Measurements from ENCODE around the gene SPRR1A.

DNA sequence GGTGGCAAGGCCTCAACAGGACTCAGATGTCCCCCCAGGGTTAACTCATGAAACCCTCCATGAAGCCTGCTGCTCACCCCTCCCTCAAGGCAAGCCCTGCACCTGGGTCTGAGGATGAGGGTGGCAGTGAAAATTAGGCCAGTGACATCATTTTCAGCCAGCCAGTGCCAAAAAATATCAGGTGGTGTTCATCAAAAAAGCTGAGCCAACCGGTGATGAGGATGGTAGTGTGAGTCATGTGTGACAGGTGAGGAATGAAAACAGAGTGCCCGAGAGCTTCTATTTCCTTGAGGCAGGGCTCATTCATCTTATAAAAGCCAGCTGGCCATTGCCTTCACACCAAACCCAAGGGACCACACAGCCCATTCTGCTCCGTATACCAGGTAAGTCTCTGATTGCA lies at the start of gene SPRR1A:
- TF ChIP-seq RNF2 (conservative IDR thresholded peaks at IDR 0.05; ENCODE audit: low read depth): no peak
- TF ChIP-seq, protein P1, sequence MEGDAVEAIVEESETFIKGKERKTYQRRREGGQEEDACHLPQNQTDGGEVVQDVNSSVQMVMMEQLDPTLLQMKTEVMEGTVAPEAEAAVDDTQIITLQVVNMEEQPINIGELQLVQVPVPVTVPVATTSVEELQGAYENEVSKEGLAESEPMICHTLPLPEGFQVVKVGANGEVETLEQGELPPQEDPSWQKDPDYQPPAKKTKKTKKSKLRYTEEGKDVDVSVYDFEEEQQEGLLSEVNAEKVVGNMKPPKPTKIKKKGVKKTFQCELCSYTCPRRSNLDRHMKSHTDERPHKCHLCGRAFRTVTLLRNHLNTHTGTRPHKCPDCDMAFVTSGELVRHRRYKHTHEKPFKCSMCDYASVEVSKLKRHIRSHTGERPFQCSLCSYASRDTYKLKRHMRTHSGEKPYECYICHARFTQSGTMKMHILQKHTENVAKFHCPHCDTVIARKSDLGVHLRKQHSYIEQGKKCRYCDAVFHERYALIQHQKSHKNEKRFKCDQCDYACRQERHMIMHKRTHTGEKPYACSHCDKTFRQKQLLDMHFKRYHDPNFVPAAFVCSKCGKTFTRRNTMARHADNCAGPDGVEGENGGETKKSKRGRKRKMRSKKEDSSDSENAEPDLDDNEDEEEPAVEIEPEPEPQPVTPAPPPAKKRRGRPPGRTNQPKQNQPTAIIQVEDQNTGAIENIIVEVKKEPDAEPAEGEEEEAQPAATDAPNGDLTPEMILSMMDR (CRISPR knock-in tag; IDR thresholded peaks at IDR 0.05): no peak
- TF ChIP-seq ASH2L (IDR thresholded peaks at IDR 0.05; ENCODE audit: insufficient read length, low read depth, low read length): no peak
- TF ChIP-seq, protein P2, sequence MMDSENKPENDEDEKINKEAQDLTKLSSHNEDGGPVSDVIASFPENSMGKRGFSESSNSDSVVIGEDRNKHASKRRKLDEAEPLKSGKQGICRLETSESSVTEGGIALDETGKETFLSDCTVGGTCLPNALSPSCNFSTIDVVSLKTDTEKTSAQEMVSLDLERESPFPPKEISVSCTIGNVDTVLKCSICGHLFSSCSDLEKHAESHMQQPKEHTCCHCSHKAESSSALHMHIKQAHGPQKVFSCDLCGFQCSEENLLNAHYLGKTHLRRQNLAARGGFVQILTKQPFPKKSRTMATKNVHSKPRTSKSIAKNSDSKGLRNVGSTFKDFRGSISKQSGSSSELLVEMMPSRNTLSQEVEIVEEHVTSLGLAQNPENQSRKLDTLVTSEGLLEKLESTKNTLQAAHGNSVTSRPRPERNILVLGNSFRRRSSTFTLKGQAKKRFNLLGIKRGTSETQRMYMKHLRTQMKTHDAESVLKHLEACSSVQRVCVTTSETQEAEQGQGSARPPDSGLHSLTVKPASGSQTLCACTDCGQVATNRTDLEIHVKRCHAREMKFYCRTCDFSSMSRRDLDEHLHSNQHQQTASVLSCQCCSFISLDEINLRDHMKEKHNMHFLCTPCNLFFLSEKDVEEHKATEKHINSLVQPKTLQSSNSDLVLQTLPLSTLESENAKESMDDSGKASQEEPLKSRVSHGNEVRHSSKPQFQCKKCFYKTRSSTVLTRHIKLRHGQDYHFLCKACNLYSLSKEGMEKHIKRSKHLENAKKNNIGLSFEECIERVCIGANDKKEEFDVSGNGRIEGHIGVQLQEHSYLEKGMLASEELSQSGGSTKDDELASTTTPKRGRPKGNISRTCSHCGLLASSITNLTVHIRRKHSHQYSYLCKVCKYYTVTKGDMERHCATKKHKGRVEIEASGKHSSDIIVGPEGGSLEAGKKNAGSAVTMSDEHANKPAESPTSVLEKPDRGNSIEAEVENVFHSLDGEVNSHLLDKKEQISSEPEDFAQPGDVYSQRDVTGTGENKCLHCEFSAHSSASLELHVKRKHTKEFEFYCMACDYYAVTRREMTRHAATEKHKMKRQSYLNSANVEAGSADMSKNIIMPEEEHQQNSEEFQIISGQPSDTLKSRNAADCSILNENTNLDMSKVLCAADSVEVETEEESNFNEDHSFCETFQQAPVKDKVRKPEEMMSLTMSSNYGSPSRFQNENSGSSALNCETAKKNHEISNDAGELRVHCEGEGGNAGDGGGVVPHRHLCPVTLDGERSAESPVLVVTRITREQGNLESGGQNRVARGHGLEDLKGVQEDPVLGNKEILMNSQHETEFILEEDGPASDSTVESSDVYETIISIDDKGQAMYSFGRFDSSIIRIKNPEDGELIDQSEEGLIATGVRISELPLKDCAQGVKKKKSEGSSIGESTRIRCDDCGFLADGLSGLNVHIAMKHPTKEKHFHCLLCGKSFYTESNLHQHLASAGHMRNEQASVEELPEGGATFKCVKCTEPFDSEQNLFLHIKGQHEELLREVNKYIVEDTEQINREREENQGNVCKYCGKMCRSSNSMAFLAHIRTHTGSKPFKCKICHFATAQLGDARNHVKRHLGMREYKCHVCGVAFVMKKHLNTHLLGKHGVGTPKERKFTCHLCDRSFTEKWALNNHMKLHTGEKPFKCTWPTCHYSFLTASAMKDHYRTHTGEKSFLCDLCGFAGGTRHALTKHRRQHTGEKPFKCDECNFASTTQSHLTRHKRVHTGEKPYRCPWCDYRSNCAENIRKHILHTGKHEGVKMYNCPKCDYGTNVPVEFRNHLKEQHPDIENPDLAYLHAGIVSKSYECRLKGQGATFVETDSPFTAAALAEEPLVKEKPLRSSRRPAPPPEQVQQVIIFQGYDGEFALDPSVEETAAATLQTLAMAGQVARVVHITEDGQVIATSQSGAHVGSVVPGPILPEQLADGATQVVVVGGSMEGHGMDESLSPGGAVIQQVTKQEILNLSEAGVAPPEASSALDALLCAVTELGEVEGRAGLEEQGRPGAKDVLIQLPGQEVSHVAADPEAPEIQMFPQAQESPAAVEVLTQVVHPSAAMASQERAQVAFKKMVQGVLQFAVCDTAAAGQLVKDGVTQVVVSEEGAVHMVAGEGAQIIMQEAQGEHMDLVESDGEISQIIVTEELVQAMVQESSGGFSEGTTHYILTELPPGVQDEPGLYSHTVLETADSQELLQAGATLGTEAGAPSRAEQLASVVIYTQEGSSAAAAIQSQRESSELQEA (CRISPR knock-in tag; IDR thresholded peaks at IDR 0.05; ENCODE audit: not compliant biosample characterization): no peak
- TF ChIP-seq, protein P3, sequence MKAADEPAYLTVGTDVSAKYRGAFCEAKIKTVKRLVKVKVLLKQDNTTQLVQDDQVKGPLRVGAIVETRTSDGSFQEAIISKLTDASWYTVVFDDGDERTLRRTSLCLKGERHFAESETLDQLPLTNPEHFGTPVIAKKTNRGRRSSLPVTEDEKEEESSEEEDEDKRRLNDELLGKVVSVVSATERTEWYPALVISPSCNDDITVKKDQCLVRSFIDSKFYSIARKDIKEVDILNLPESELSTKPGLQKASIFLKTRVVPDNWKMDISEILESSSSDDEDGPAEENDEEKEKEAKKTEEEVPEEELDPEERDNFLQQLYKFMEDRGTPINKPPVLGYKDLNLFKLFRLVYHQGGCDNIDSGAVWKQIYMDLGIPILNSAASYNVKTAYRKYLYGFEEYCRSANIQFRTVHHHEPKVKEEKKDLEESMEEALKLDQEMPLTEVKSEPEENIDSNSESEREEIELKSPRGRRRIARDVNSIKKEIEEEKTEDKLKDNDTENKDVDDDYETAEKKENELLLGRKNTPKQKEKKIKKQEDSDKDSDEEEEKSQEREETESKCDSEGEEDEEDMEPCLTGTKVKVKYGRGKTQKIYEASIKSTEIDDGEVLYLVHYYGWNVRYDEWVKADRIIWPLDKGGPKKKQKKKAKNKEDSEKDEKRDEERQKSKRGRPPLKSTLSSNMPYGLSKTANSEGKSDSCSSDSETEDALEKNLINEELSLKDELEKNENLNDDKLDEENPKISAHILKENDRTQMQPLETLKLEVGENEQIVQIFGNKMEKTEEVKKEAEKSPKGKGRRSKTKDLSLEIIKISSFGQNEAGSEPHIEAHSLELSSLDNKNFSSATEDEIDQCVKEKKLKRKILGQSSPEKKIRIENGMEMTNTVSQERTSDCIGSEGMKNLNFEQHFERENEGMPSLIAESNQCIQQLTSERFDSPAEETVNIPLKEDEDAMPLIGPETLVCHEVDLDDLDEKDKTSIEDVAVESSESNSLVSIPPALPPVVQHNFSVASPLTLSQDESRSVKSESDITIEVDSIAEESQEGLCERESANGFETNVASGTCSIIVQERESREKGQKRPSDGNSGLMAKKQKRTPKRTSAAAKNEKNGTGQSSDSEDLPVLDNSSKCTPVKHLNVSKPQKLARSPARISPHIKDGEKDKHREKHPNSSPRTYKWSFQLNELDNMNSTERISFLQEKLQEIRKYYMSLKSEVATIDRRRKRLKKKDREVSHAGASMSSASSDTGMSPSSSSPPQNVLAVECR (CRISPR knock-in tag; IDR thresholded peaks at IDR 0.05; ENCODE audit: borderline replicate concordance): no peak
- TF ChIP-seq, protein P4, sequence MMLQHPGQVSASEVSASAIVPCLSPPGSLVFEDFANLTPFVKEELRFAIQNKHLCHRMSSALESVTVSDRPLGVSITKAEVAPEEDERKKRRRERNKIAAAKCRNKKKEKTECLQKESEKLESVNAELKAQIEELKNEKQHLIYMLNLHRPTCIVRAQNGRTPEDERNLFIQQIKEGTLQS (CRISPR knock-in tag; IDR thresholded peaks at IDR 0.05): no peak
- no peak for TF ChIP-seq ZNF33B (CRISPR knock-in tag; IDR thresholded peaks at IDR 0.05)

All from HepG2 (cell line).